Stimulated activated naive CD4-positive, alpha-beta T cell (primary cell): ENCODE measurements around the gene FAM107A.

Experiments
- DNase-seq, 6 experiments: peaks; one replicate each; lab custom pipeline; 2025; lab: John Stamatoyannopoulos, UW

FAM107A gene, protein sequence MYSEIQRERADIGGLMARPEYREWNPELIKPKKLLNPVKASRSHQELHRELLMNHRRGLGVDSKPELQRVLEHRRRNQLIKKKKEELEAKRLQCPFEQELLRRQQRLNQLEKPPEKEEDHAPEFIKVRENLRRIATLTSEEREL

DNA sequence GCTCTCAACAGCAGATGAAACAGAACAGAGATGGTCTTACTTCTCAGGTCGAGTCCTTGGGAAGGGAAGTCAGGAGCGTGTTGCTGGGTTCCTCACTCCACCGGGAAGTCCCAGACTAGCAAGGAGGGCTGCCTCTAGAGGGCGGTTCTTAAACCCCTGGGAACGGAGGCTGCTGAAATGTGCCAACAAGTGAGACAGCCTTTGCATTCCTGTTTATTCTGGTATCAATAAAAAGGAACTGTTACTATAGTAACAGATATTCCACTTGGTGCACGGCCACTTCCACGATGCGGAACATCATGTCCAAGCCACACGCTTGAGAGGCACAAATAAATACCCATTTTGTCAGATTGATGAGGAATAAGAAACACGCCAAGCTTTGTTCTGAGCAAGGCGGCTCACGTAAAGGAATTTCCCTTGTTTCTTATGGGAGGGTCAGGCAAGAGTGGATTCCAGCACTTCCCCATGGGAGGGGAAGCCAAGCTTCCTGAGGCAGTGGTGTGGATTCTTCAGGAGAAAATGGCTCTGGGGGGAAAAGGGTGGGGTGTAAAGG is at the start of gene FAM107A:
FAM107A (minus strand) TSS at position 123 of the 553 bp plus-strand sequence. CDS start 7,531 bp downstream, outside the sequence.
- no peak for DNase-seq

GRCh38 chr3:58625196-58625824 is 48.1 kb upstream of the FAM107A start:
- DNase-seq: no peak

DNA sequence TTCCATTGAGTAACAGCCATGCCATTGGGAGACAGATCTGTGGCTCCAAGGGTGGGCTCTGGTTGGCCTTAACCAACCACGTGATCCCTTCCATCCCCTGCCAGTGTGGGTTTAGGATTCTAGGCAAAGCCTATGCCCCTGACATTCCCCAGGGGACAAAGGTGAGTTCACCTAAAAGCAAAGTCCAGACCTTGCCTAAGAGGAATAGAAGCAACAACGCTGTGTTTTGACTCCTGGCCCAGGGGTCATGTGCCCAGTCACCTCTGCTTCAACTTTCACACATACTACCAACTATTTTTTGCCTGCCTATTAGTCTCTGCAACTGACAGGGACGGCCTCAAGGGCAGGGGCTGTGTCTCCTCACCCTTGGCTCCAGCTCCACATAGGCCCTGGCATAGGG is 47.4 kb upstream of the FAM107A start:
- no peak for DNase-seq

- DNase-seq: no peak
These were observed 46.8 kb upstream of the FAM107A start for GRCh38 chr3:58623961-58624360.

DNA sequence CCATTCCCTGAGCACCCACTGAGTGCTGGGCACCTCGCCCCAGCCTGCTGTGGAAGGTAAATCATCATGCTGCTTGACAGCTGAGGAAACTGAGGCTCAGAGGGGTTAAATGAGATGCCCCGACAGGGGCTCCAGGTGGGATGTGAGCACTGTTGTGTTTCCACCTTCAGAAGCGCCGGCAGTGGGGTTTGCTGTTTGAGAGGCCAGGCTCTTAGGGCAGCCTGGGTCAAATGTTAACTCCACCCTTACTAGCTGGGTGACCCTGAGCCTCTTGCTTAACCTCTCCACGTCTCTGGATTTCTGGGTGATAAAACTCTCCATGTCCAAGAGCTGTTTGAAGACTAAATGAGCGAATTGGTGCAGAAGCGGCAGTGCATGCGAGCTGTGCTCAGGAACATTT is 46.3 kb upstream of the FAM107A start:
- DNase-seq: no peak

- no peak for DNase-seq
These were observed 45.7 kb upstream of the FAM107A start for GRCh38 chr3:58622892-58623291.

- DNase-seq: no peak
These were observed 45.2 kb upstream of the FAM107A start for GRCh38 chr3:58622436-58622835.

GRCh38 chr3:58621086-58621830 is 44.1 kb upstream of the FAM107A start:
- DNase-seq: no peak

GRCh38 chr3:58620421-58620820 is 43.2 kb upstream of the FAM107A start:
- DNase-seq: no peak

GRCh38 chr3:58617338-58617761 is 40.2 kb upstream of the FAM107A start:
- no peak for DNase-seq

DNA sequence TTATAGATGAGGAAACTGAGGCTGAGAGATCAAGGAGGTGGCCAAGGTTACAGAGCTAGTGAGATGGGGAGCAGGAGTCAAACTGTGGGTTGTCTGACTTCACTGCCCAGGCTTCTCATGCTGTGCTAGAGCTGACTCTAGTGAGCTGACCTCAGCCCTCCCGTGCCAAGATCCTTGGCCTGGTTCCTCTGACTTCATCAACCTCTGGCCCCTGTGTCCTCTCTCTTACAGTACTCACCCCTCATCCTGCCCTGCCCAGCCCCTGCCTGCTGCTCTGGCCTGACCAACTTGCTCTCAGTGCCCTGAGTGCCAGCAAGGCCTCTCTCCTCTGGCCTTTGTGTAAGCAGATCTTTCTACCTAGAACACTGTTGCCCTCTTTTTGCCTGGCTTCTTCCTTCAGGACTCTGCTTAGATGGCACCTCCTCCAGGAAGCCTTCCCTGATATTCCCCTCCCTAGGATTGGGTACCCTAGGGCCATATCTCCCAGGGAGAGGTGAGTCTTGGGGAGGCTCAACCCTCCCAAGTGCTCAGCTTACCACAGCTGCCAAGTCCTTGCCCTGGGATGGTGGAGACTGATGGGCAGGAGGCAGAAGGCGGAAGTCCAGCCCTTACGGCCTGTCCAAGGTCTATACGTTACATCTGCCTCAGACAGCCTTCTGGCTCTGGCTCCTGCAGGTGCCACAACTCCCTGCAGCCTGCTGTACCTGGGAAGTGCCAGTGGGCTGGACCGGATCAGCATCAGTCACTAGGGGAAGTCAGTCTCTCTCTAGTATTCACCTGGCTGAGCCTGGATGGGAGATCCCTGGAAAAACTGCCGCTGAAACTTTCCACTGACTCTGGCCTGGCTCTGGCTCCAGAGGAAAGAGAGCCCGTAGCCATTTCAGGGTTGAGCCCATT is 36.3 kb upstream of the FAM107A start:
- DNase-seq: no peak

DNA sequence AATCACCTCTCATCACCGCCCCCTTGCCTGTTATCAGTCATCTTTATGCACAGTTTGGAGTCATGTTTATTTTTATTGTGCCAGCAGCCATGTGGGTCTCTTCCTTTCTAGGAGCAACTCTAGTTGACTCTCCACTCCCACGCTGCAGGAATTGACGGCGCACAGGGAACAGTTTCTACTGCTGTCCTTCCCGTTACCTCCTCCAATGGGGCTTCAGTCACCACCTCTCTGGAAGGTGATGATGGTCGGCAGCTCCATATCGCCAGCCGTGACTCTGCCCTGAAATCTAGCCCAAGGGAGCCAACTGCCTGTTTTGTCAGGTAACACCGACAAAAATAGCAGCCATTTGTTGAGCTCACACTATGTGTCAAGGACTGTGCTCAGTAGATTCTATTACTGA is 35.6 kb upstream of the FAM107A start:
- no peak for DNase-seq

- DNase-seq: no peak
These were observed 32.8 kb upstream of the FAM107A start for GRCh38 chr3:58609990-58610389.

DNA sequence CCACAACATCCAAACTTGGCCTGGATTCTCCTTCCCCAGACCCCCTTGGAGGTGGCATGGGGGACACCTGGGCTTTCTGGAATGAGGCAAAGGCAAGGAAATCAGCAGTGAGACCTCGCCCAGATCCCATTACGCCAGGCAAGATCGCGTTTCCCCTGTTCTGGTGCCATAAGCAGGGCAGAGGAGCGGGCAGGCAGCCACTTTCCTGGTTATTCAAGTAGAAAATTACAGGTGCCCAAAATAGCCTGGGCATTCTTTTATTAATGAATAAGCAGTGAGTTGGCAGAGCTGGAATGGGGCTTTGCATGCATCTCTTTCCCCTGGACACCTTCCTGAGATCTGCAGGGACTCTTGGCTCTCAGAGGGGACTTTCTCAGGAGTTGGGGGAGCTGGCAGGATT is 31.5 kb upstream of the FAM107A start:
- no peak for DNase-seq

DNA sequence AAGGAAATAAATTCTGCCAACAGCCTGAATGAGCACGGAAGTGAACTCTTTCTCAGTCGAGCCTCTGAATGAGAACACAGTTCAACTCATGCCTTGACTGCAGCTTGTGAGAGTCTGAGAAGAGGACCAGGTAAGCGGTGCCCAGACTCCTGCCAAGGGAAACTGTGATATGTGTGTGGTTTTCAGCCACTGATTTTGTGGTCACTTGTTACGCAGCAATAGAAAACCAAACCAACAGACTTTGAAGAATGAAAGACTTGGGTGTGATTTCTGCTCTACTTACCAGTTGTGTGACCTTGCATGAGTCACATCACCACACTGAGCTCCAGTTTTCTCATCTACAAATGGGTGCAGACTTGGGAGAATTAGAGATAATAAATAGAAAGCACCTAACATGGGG is 30.6 kb upstream of the FAM107A start:
- no peak for DNase-seq

- DNase-seq: no peak
These were observed 29.5 kb upstream of the FAM107A start for GRCh38 chr3:58606693-58607092.

- no peak for DNase-seq
These were observed 26.8 kb upstream of the FAM107A start for GRCh38 chr3:58604031-58604430.

DNA sequence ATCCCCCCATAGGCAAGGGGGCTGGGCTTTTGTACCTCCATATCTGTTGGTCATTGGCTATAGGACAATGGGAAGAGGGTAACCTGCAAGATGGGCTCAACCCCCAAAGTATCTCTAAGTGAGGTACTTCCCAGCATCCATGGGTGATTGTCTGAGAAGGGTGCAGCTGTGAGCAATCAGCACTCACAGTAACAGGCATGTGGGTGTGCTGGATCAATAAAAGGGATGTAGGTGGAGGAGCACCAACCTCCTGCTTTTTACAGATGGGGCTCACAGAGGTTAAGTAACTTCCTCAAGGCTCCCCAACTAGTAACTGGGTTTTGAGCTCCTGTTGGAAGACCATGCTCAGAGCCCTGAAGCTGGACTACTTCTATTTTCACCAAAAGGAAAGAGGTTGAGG is 26.4 kb upstream of the FAM107A start:
- no peak for DNase-seq

DNA sequence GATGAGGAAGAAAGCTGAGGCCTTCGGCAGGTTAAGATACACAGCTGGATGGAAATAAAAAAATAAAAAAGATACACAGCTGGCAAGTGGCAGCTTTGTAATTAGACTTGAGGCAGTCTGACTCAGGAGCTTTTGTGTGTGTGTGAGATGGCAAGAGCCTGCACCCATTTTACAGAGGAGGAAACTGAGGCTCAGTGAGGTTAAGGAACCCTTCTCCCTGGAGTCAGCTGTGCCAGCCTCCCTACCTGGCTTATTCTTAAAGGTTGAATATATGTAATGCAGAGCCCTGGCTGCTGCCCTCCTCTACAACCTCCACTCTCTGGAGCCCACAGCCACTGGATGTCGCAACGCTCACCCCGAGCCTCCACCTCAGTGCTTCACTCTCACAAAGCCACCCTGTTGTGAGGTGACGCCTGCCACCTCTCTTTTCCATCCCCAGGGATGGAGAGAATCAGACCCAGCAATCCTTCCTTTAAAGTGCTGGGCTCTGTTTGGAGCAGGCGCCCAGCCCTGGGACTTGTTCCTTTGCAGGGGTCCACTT is 20.6 kb upstream of the FAM107A start:
- no peak for DNase-seq

DNA sequence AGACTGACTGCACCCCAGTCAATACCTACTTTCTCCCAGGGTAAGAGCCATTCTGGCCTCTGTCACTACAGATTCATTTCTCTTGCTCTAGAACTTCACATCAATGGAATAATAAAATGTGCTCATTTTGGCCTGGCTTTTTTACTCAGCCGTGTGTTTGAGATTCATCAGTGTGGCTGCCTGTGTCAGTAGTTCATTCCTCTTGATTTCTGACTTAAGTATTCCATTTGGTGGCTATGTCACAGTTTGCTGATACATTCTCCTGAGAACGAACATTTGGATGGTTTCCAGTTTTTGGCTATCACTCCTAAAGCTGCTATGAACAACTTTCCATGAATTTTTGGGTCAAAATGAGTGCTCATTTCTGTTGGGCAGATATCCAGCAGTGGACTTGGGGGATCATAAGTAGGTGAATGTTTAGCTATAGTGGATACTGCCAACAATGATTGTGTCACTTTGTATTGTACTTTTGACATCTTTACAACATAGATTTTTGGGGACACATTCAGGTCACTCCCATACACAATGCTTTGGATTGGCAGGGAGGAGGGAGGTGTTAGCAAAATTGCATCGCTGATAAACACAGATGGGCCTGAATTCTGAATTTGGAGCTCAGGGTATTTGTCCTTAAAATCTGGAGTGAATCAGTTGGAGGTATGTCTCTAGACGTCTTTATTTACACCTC is 19.8 kb upstream of the FAM107A start:
- no peak for DNase-seq

DNA sequence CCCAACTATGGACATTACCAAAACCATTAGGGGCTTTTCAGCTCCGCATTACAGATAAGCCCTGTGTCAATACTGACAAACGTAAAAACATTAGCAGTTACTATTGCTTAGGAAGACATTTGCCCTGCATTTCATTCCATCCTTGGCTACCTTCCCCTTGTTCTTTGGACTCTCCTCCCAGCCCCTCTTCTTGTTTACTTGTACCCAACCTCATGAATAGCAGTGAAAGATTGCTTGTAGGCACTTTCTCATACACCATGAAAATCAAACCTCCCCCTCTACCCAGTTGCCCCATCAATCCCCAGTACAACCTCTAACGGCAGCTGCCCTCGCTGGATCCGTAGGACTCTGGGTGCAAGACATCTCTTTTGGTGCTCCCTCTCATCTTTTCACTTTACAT is 16.9 kb upstream of the FAM107A start:
- DNase-seq: no peak
